HG02884 (cell line): Measurements from ENCODE around the gene AUTS2.

Experiments
- ATAC-seq: cut with Tn5 transposase; IDR thresholded peaks from one replicate; pipeline ENCODE4 v1.9.1; 2021; ENCODE audit warnings: mild to moderate bottlenecking, moderate library complexity; ENCODE audit not compliant: unreplicated experiment

AUTS2 gene

GRCh38 chr7:70008466-70008865 lies 410.2 kb downstream of the AUTS2 start:
- ATAC-seq, result no peak

- ATAC-seq, result no peak
Observed at GRCh38 chr7:70014472-70015177, 416.4 kb downstream of the AUTS2 start.

GRCh38 chr7:70015353-70015752 lies 417.1 kb downstream of the AUTS2 start:
- ATAC-seq, result no peak

GRCh38 chr7:70016044-70016770 lies 417.9 kb downstream of the AUTS2 start:
- no peak for ATAC-seq

GRCh38 chr7:70017357-70017756 lies 419.1 kb downstream of the AUTS2 start:
- ATAC-seq, result no peak

GRCh38 chr7:70018700-70019099 lies 420.4 kb downstream of the AUTS2 start:
- ATAC-seq, result no peak

- no peak for ATAC-seq
Observed at GRCh38 chr7:70027867-70028266, 429.6 kb downstream of the AUTS2 start.

GRCh38 chr7:70028620-70029019 lies 430.3 kb downstream of the AUTS2 start:
- ATAC-seq, result no peak

GRCh38 chr7:70029993-70030392 lies 431.7 kb downstream of the AUTS2 start:
- no peak for ATAC-seq

GRCh38 chr7:70030745-70031144 lies 432.5 kb downstream of the AUTS2 start:
- ATAC-seq, result no peak

- no peak for ATAC-seq
Observed at GRCh38 chr7:70031245-70031644, 433.0 kb downstream of the AUTS2 start.

- no peak for ATAC-seq
Observed at GRCh38 chr7:70032649-70033048, 434.4 kb downstream of the AUTS2 start.

- ATAC-seq, result no peak
Observed at GRCh38 chr7:70033226-70033625, 435.0 kb downstream of the AUTS2 start.

GRCh38 chr7:70034999-70035398 lies 436.7 kb downstream of the AUTS2 start:
- ATAC-seq, result no peak

GRCh38 chr7:70035519-70035918 lies 437.2 kb downstream of the AUTS2 start:
- ATAC-seq, result no peak

- ATAC-seq, result no peak
Observed at GRCh38 chr7:70035955-70036354, 437.7 kb downstream of the AUTS2 start.

GRCh38 chr7:70036695-70037094 lies 438.4 kb downstream of the AUTS2 start:
- ATAC-seq, result no peak

GRCh38 chr7:70037171-70037933 lies 439.1 kb downstream of the AUTS2 start:
- no peak for ATAC-seq

GRCh38 chr7:70040051-70040450 lies 441.8 kb downstream of the AUTS2 start:
- ATAC-seq, result no peak

GRCh38 chr7:70040970-70041766 lies 442.9 kb downstream of the AUTS2 start:
- ATAC-seq, result no peak

GRCh38 chr7:70042533-70042932 lies 444.3 kb downstream of the AUTS2 start:
- ATAC-seq, result no peak
